Activated T-cell treated with anti-CD3 and anti-CD28 coated beads, Interleukin-2, amount 50 U/mL, for 24 hours (primary cell): ENCODE measurements around the gene LPGAT1.

Source experiments
- DNase-seq: peaks from one replicate; pipeline ENCODE4 v3.0.0-alpha.2; 2020
- H3K27ac Mint-ChIP-seq: 2 replicates; pipeline ENCODE4 v1.8.0; 2020; ENCODE audit warnings: mild to moderate bottlenecking, mixed read lengths
- H3K27me3 Mint-ChIP-seq: 2 replicates; pipeline ENCODE4 v1.8.0; 2020; ENCODE audit warnings: mixed read lengths
- H3K36me3 Mint-ChIP-seq: 2 replicates; pipeline ENCODE4 v1.8.0; 2020; ENCODE audit warnings: low read depth, mixed read lengths
- H3K4me1 Mint-ChIP-seq: 2 replicates; pipeline ENCODE4 v1.8.0; 2020; ENCODE audit warnings: low read depth, mixed read lengths
- H3K4me3 Mint-ChIP-seq: 2 replicates; pipeline ENCODE4 v1.8.0; 2020; ENCODE audit warnings: mild to moderate bottlenecking, moderate library complexity, mixed read lengths
- H3K9me3 Mint-ChIP-seq: 2 replicates; pipeline ENCODE4 v1.8.0; 2020; ENCODE audit warnings: mixed read lengths

LPGAT1 gene

DNA sequence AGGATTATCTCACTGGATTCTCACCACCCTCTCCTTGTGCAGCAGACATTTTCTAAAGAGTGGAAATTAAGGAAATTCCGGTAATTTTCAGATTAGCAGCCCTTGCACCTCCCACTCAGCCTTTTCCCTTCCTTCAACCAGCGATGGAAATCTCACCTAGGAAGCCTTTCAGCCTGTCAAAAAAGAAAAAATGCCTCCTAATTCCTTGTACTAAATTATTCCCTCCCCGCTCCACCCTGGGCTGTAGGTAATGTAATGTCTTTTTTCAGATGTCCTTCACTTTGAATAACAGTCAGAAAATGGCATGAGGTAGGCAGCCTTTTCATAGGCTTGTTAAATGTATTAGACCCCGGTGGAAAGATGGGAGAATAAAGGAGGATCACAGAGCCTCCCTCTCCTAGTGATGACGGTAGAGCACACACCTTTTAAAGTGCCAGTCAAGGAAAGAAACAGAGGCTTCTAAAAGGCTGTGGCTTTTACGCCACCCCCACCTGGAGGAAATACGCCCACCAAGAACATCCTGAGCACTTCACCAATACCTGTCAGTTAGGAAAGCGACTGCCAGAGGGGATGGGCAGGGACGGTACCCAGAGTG, 92.4 kb downstream of the LPGAT1 start:
- Mint-ChIP-seq H3K4me3 (peak overlapping the region; percentile 13), H3K9me3 (no peaks in the 10 kb centered on the region), H3K27me3 (no peaks in the 10 kb centered on the region), H3K27ac (peak overlapping the region; percentile 11), H3K36me3 (no peaks in the 10 kb centered on the region), H3K4me1 (peaks cover 37% of the 10 kb centered on the region)
- DNase-seq = no peak

DNA sequence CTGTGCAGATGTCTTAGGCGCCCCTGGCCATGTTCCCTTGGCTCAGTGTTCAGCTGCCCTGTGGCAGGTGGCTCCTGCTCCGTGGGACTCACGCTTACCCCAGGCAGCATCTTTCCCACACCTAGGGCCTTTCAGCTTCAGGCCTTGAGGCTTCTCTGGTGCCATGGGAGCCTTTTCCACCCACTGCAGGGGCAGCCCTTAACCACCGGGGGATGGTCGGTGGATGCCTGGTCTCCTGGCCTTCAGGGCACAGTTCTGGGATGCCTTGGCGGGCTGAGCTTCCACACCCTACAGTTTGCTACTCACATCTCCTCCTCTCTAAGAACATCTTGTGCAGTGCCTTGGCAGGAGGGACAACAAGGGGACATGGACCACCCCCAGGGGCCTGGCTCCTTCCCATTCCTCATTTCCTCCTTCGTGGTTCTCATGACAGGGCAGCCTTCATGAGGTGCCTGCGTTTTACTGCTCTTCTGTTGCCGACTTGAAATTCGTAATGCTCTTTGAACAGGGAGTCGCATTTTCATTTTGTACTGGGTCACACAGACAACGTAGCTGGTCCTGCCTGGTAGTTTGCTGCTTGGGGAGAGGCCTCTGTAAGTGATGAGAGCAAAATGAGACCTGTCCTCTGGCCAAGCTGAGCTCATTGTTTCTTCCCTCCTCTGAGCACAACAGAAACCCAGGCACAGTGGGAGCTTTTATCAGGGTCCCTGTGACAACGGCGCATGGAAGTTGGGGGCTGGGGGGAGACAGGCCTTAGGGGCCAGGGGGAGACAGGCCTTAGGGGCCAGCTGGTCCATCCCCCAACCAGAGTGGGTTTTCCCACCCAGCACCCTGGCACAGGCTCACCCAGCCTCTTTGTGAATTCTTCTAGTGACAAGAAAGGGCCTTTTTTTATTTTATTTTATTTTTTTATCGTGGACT, 93.2 kb downstream of the LPGAT1 start:
- Mint-ChIP-seq H3K4me3 (no peak overlapping the region), H3K9me3 (no peaks in the 10 kb centered on the region), H3K27ac (peak overlapping the region; percentile 50), H3K4me1 (peaks cover 33% of the 10 kb centered on the region), H3K36me3 (no peaks in the 10 kb centered on the region), H3K27me3 (no peaks in the 10 kb centered on the region)
- DNase-seq = no peak

DNA sequence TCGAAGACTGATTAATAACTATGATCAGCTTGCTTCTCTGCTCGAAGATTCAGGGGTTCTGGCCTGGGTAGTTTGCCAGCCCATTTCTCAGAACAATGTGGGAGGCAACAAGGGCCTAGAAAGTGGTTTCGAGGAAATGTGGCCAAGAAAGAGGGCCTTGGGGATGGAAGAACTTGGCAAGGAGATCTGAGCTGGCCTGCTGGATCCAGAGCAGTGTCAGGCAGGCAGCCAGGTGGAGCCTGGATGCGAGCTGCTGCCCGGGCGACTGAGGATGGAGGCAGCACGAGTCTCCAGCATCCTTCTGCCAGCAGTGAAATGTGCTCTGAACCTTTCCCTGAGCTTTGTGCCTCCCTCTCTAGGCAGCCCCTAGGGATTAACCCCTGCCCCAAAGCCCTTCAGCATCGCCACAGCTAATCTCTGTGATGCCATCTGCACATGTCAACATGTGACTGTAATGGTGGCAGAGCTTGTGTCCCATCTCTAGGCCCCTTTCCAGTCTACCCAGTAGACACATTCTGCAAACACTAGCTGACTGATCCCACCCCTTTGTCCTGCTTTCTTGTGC, 94.1 kb downstream of the LPGAT1 start:
- no peaks in the 10 kb centered on the region for H3K27me3 Mint-ChIP-seq

DNA sequence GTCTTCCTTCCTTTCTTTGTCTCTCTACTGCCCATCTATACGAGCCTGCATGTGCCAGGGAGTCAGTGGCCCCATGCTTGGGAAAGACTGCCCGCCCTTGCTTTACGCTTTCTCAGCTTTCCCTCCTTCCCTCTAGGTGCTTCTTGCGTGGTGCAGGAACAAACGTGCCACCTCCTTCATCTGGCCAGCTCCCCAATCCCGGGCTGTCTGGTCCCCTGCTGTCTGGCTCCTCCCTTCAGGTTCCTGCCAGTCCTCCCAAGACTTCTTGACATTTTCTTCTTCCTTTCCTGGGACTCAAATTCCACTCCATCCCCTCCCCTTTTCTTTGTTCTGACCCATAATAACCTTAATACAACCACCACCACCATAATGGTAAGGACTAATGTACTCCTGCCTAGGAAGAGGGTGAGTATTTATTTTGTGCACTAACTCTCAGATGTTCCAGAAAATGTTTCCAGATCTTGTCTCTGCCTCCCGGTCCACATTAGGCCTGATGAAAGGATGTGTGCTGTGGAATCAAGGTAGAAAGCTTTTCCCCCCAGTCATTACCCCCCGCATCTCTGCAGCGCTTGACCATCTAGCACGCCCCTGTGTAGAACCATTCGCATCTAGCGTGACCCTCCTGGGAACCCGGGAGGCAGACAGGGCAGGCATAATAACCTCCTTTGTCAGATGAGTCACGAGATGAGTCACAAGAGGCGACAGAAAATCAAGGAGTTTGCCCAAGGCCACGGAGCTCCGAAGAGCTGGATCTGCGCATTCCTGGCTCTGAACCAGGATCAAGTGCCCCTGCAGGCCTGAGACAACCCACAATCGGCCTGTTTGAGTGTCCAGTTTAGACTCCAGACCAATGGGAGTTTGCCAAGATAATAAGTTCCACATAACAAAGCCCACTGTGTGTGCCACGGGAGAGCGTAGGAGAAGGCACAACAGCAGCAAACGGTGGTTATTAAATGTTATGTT, 95.1 kb downstream of the LPGAT1 start:
- peaks cover 32% of the 10 kb centered on the region for H3K4me1 Mint-ChIP-seq
- no peak overlapping the region for H3K4me3 Mint-ChIP-seq
- H3K9me3 Mint-ChIP-seq = no peaks in the 10 kb centered on the region
- no peak overlapping the region for H3K27ac Mint-ChIP-seq
- no peaks in the 10 kb centered on the region for H3K36me3 Mint-ChIP-seq
- DNase-seq = no peak
- no peaks in the 10 kb centered on the region for H3K27me3 Mint-ChIP-seq

More for the DNA sequence above, 94.1 kb downstream of the LPGAT1 start:
- no peak for DNase-seq
- Mint-ChIP-seq H3K9me3 (no peaks in the 10 kb centered on the region), H3K27ac (no peak overlapping the region), H3K4me3 (no peak overlapping the region), H3K4me1 (peaks cover 33% of the 10 kb centered on the region), H3K36me3 (no peaks in the 10 kb centered on the region)

DNA sequence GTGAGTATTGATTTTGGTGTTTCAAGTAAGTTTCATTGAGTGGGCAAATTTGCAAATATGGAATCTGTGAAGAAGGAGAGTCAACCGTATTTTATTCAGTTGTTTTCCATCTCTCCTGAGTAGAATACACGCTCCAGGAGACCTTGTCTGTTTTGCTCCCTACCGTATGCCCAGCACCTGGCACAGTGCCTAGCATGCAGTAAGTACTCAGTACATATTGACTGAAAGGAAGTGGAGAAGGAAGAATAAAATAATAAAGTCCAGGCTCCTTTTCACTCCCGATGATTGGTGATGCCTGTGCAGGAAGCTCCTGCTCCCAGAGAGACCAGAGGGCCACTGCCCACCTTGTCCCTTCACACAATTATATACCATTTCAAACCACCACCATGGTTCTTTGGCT, 95.8 kb downstream of the LPGAT1 start:
- Mint-ChIP-seq H3K27ac (no peak overlapping the region), H3K4me3 (no peak overlapping the region), H3K27me3 (no peaks in the 10 kb centered on the region), H3K4me1 (peaks cover 26% of the 10 kb centered on the region), H3K36me3 (no peaks in the 10 kb centered on the region), H3K9me3 (no peaks in the 10 kb centered on the region)
- no peak for DNase-seq

DNA sequence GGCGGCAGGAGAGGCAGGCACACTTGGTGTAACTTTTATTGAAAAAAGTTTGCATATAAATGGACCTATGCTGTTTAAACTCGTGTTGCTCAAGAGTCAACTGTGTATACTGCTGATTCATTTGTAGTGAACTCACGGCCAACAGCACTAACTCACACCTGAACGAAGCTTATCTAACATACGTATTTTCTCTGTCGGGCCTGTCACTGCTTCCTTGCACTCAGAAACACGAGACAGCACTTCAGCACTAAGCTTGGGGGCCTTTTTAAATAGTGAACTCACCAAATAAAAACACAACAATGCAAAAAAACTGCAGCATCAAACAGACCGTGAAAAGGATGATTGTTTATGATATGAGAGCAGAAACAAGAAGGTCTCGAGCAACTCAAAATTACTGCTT, 96.2 kb downstream of the LPGAT1 start:
- Mint-ChIP-seq H3K4me3 (no peak overlapping the region), H3K9me3 (no peaks in the 10 kb centered on the region), H3K27ac (no peak overlapping the region), H3K36me3 (no peaks in the 10 kb centered on the region), H3K4me1 (peaks cover 21% of the 10 kb centered on the region), H3K27me3 (no peaks in the 10 kb centered on the region)
- DNase-seq = no peak

DNA sequence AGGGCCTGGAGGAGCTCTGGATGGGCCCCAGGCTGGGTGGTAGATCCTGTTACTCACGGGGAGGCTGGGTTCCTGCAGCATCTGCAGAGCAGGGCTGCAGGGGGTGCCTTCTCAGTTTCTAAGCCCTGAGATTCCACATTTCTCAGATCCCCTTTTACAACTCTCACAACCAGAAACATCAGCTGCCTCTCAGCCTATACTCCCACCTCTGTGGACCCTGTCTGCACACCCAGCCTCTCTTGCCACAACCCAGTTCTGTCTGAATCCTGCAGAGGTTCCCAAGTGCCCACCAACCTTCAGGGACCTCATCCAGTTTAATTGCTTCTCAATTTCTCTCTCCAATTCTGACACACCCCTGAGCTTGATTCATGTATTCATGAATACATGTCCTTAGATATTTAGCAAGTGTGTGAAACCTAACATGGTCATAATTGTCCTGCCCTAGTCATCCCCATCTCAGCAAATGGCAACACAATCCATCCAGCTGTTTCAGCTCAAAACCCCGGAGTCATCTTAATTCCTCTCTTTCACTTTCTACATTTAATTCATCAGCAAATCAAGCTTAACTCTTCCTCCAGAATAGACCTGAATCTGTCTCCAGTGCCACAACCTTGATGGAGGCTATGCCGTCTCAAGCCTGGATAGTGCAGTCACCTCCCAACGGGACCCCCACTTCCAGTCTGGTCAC, 98.1 kb downstream of the LPGAT1 start:
- no peaks in the 10 kb centered on the region for H3K36me3 Mint-ChIP-seq
- no peak for DNase-seq
- no peak overlapping the region for H3K4me3 Mint-ChIP-seq
- H3K4me1 Mint-ChIP-seq = peaks cover 2% of the 10 kb centered on the region
- H3K9me3 Mint-ChIP-seq = no peaks in the 10 kb centered on the region
- no peaks in the 10 kb centered on the region for H3K27me3 Mint-ChIP-seq
- no peak overlapping the region for H3K27ac Mint-ChIP-seq

DNA sequence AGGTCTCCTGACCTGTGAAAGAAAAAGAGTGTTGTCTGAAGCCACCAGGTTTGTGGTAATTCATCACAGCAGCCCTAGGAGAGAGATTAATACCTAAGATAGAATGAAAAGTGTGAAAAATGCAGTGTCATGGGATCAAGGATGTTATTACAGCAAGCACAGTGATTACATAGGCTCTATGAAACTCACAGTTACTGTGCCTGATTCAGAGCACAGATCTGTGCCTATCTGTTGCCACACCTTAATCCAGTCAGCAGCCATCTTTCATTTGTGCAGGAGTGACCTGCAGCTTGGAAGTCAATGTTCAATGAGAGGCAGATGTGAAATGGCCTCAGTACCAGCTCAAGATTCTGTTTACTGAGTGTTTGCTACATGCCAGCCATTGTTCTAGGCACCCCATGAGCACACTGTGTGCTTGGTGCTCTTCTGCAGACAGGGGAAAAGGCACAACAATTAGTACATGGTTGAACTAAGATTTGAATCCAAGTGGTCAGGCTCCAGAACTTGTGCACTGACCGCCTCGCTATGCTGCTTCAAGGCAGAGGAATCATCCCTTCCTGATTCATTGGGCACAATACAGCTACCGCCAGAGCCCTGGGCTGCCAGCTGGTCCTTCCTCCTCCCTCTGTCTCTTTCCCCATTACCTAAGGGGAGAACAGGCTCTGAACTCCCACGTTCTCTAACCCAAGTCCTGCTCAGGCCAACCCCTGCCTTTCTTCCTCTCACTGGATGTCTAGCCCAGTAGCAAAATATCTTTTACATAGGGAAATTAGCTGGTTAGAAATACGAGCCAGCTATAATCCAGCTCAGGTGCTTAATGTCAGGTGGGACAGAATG, 98.9 kb downstream of the LPGAT1 start:
- H3K9me3 Mint-ChIP-seq = no peaks in the 10 kb centered on the region
- H3K4me1 Mint-ChIP-seq = no peaks in the 10 kb centered on the region
- DNase-seq = no peak
- H3K27me3 Mint-ChIP-seq = no peaks in the 10 kb centered on the region
- H3K36me3 Mint-ChIP-seq = no peaks in the 10 kb centered on the region
- H3K27ac Mint-ChIP-seq = no peak overlapping the region
- no peak overlapping the region for H3K4me3 Mint-ChIP-seq

DNA sequence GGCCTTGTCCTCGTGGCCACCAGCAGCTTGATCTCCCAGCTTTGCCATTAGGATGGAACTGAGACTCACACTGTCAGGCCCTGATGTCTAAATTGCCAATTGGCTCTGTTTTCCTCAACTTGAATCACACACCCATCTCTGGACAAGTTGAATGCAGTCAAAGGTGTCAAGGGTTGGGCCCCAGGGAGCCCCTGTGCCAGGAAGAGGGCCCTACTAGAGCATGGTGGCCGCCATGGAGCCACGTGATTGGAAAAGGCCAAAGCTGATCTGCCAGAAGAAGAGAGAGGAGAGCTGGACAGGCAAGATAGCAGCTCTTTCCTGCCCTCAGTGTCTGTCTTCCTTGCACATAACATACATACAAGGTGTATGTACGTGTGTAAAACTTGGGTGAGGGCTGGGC, 100.2 kb downstream of the LPGAT1 start:
- Mint-ChIP-seq H3K4me1 (no peaks in the 10 kb centered on the region), H3K27ac (no peak overlapping the region), H3K36me3 (no peaks in the 10 kb centered on the region), H3K4me3 (no peak overlapping the region), H3K9me3 (no peaks in the 10 kb centered on the region), H3K27me3 (no peaks in the 10 kb centered on the region)
- DNase-seq = no peak

DNA sequence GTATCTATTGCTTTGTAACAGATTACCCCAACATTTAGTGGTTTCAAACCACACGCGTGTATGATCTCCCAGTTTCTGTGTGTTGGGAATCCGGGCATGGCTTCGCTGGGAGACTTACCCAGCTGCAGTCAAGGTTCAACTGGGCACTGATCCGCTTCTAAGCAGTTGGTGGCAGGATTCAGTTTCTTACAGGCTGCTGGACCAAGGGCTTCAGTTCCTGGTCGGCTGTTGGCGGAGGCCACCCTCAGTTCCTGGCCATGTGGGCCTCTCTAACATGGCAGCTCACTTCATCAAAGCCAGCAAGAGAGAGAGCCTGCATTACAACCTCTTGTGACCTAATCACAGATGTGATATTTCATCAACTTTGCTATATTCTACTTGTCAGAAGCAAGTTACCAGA, 101.3 kb downstream of the LPGAT1 start:
- Mint-ChIP-seq H3K27ac (no peak overlapping the region), H3K9me3 (no peaks in the 10 kb centered on the region), H3K27me3 (no peaks in the 10 kb centered on the region), H3K4me1 (no peaks in the 10 kb centered on the region), H3K36me3 (no peaks in the 10 kb centered on the region), H3K4me3 (no peak overlapping the region)
- no peak for DNase-seq

DNA sequence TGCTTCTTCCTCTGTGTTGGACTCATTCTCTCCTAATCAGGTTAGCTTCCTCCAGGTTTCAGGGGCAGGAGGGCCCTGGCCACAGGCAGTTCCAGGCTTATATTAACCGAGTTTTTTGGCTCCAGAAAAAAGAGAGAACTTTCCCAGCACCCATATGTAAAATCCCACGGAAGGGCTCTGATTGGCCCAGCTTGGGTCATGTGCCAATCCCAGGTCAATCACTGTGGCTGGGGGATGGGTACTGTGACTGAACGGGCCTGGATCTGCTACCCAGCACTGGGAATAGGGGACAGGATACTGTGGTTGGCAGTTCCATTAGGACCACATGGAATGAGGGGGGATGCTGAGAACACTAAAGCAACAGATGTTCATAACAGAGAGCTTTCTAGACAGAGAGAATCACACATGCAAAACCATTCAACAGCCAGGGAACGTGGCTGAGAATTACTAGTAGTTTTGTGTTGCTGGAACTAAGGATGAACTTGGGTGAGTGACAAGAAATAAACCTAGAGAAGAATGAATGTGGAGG, 104.0 kb downstream of the LPGAT1 start:
- H3K9me3 Mint-ChIP-seq = no peaks in the 10 kb centered on the region
- no peaks in the 10 kb centered on the region for H3K4me1 Mint-ChIP-seq
- DNase-seq = no peak
- no peaks in the 10 kb centered on the region for H3K36me3 Mint-ChIP-seq
- no peaks in the 10 kb centered on the region for H3K27me3 Mint-ChIP-seq
- H3K4me3 Mint-ChIP-seq = no peak overlapping the region
- peak overlapping the region; percentile 15 for H3K27ac Mint-ChIP-seq

DNA sequence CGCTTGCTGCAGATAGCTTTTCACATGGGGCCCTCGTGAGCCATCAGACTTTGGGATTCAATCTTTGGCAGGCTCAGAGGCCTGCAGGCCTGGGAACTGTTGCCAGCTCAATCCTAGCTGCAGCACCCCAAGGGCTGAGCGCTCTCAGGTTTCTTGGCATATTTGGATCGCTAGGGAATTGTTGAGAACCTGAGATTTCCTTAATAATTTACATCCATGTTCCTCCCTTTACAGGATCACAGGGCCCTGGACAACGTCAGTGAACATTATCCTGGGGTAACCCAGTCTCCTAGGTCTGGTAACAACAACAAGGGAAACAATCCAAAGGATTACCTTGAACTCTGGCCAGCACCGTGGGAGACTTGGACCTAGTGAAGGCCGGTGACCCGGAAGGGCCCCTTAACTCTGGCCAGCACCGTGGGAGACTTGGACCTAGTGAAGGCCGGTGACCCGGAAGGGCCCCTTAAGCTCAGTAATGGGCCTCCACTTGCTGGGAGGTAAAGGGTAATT, 105.8 kb downstream of the LPGAT1 start:
- no peak overlapping the region for H3K4me3 Mint-ChIP-seq
- no peaks in the 10 kb centered on the region for H3K27me3 Mint-ChIP-seq
- no peaks in the 10 kb centered on the region for H3K36me3 Mint-ChIP-seq
- H3K9me3 Mint-ChIP-seq = no peaks in the 10 kb centered on the region
- no peak overlapping the region for H3K27ac Mint-ChIP-seq
- H3K4me1 Mint-ChIP-seq = no peaks in the 10 kb centered on the region
- no peak for DNase-seq

DNA sequence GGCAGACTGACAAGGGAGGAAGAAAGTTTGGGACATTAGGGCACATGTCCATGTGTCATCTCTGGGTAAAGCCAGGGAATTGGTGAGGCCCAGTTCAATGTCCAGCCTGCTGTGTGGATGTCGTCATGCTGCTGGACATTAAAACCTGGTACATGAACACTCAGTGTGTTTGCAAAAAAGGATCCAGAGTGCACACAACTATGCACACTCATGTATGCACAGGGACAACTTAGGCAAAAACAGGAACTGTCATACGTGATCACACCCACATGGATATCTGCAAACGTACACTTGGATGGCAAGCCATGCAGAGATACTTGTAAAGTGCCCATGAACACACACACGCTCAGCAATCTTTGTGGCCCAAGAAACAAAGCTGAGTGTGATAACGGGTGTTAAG, 107.3 kb downstream of the LPGAT1 start:
- DNase-seq = no peak
- Mint-ChIP-seq H3K27ac (no peak overlapping the region), H3K9me3 (no peaks in the 10 kb centered on the region), H3K4me1 (no peaks in the 10 kb centered on the region), H3K27me3 (no peaks in the 10 kb centered on the region), H3K36me3 (no peaks in the 10 kb centered on the region), H3K4me3 (no peak overlapping the region)
